Ureter (tissue), 1 donor: ENCODE measurements around the gene ADGRF1. TPM values are rescaled to one million over a fixed set of nuclear protein-coding genes. Genes with fewer than 3 reads are reported as not detected.

Source experiments
- DNase-seq: peaks from one replicate; pipeline ENCODE4 v3.0.0-alpha.2; 2020; ENCODE audit warnings: low spot score
- total RNA-seq: library from RNA; stranded (reverse); gene quantifications from one replicate; pipeline ENCODE4 v1.2.4, GENCODE V29; 2023
- donor health status: DM: yes; HTN: yes; CAD: no.

Gene ADGRF1
- total RNA-seq, 1 donor from 2014 or later = 70.0 TPM

GRCh38 chr6:46979206-46979605 is 62.9 kb downstream of the ADGRF1 start:
- no peak for DNase-seq

GRCh38 chr6:46974786-46975185 is 67.3 kb downstream of the ADGRF1 start:
- DNase-seq = no peak

GRCh38 chr6:46973029-46973428 is 69.1 kb downstream of the ADGRF1 start:
- DNase-seq = no peak

GRCh38 chr6:46972531-46972930 is 69.6 kb downstream of the ADGRF1 start:
- no peak for DNase-seq

- DNase-seq = no peak
Measured at GRCh38 chr6:46969206-46969605, 72.9 kb downstream of the ADGRF1 start.

- no peak for DNase-seq
Measured at GRCh38 chr6:46967826-46968349, 74.2 kb downstream of the ADGRF1 start.

- DNase-seq = no peak
Measured at GRCh38 chr6:46964716-46965519, 77.2 kb downstream of the ADGRF1 start.

GRCh38 chr6:46963626-46964025 is 78.5 kb downstream of the ADGRF1 start:
- DNase-seq = no peak

GRCh38 chr6:46963039-46963438 is 79.1 kb downstream of the ADGRF1 start:
- DNase-seq = no peak

- no peak for DNase-seq
Measured at GRCh38 chr6:46961711-46962110, 80.4 kb downstream of the ADGRF1 start.

- no peak for DNase-seq
Measured at GRCh38 chr6:46961232-46961631, 80.9 kb downstream of the ADGRF1 start.

GRCh38 chr6:46959419-46959818 is 82.7 kb downstream of the ADGRF1 start:
- DNase-seq = no peak

GRCh38 chr6:46956409-46956808 is 85.7 kb downstream of the ADGRF1 start:
- DNase-seq = no peak

- peak; percentile 51 for DNase-seq
Measured at GRCh38 chr6:46954837-46955451, 87.2 kb downstream of the ADGRF1 start.

- DNase-seq = no peak
Measured at GRCh38 chr6:46953921-46954320, 88.2 kb downstream of the ADGRF1 start.

- no peak for DNase-seq
Measured at GRCh38 chr6:46949632-46950280, 92.4 kb downstream of the ADGRF1 start.

GRCh38 chr6:46948699-46949098 is 93.4 kb downstream of the ADGRF1 start:
- DNase-seq = no peak

Other genes starting within 250 kb of the ADGRF1 start
- gene MEP1A, start 248.9 kb downstream of the ADGRF1 start, total RNA-seq = not detected
- gene ADGRF5, start 120.4 kb downstream of the ADGRF1 start, total RNA-seq = 25.9 TPM